GM23338 (cell line): Measurements from ENCODE around the gene THEM5. TPM values are rescaled to one million over a fixed set of nuclear protein-coding genes. Genes with fewer than 3 reads are reported as not detected.

Source experiments
- ATAC-seq: fragments of 200-7000 bp; cut with Tn5 transposase; 3 replicates; pipeline ENCODE4 v1.9.1; 2020
- DNase-seq: peaks from one replicate; pipeline ENCODE4 v3.0.0-alpha.2; 2015; ENCODE audit warnings: low spot score
- H2AFZ ChIP-seq: fragments of 200-600 bp; sonication (generic); 2 replicates; pipeline ENCODE4 v1.8.0; 2016; ENCODE audit warnings: antibody characterized with exemption, mild to moderate bottlenecking, moderate library complexity
- H3F3A ChIP-seq: fragments of 200-600 bp; sonication (generic); replicated peaks from 2 replicates; pipeline ENCODE4 v1.8.0; 2017; ENCODE audit warnings: antibody characterized with exemption, mixed run types, low read depth
- H3K27ac ChIP-seq: fragments of 200-600 bp; sonication (generic); 2 replicates; pipeline ENCODE4 v1.6.1; 2016; ENCODE audit warnings: low read depth
- H3K27me3 ChIP-seq: fragments of 200-600 bp; sonication (generic); 2 replicates; pipeline ENCODE4 v1.8.0; 2016; ENCODE audit warnings: mild to moderate bottlenecking, mixed run types, moderate library complexity; ENCODE audit not compliant: insufficient read depth
- H3K36me3 ChIP-seq: fragments of 200-600 bp; sonication (generic); 2 replicates; pipeline ENCODE4 v1.8.0; 2016; ENCODE audit warnings: mild to moderate bottlenecking; ENCODE audit not compliant: insufficient read depth
- H3K4me1 ChIP-seq: fragments of 200-600 bp; sonication (generic); 2 replicates; pipeline ENCODE4 v1.8.0; 2016; ENCODE audit warnings: mild to moderate bottlenecking, moderate library complexity; ENCODE audit not compliant: insufficient read depth
- H3K4me2 ChIP-seq: fragments of 200-600 bp; sonication (generic); 2 replicates; pipeline ENCODE4 v1.7.1; 2017; ENCODE audit warnings: mixed run types
- H3K4me3 ChIP-seq: fragments of 200-600 bp; sonication (generic); 2 replicates; pipeline ENCODE4 v1.6.1; 2016; ENCODE audit warnings: mixed run types
- H3K79me2 ChIP-seq: fragments of 200-600 bp; sonication (generic); replicated peaks from 2 replicates; pipeline ENCODE4 v1.8.0; 2017; ENCODE audit warnings: mild to moderate bottlenecking; ENCODE audit not compliant: insufficient read depth
- H3K9me2 ChIP-seq: fragments of 200-600 bp; sonication (generic); 2 replicates; pipeline ENCODE4 v1.8.0; 2017; ENCODE audit not compliant: insufficient read depth
- H4K20me1 ChIP-seq: fragments of 200-600 bp; sonication (generic); replicated peaks from 2 replicates; pipeline ENCODE4 v1.8.0; 2017; ENCODE audit warnings: mild to moderate bottlenecking; ENCODE audit not compliant: insufficient read depth
- H3K27ac Mint-ChIP-seq: 2 replicates; pipeline ENCODE4 v1.8.0; 2020; ENCODE audit warnings: inconsistent platforms, mild to moderate bottlenecking, moderate library complexity, mixed read lengths
- H3K27me3 Mint-ChIP-seq: 3 replicates; pipeline ENCODE4 v1.8.0; 2022; ENCODE audit warnings: low read depth, mild to moderate bottlenecking, moderate library complexity, mixed read lengths, inconsistent platforms; ENCODE audit not compliant: insufficient read depth, poor library complexity
- H3K36me3 Mint-ChIP-seq: 3 replicates; pipeline ENCODE4 v1.8.0; 2021; ENCODE audit warnings: low read depth, mild to moderate bottlenecking, inconsistent platforms, moderate library complexity, mixed read lengths
- H3K4me1 Mint-ChIP-seq: 3 replicates; pipeline ENCODE4 v1.8.0; 2020; ENCODE audit warnings: mild to moderate bottlenecking, inconsistent platforms, mixed read lengths
- H3K4me3 Mint-ChIP-seq: 3 replicates; pipeline ENCODE4 v1.8.0; 2021; ENCODE audit warnings: moderate library complexity, mild to moderate bottlenecking, inconsistent platforms, mixed read lengths
- H3K9me3 Mint-ChIP-seq: 3 replicates; pipeline ENCODE4 v1.8.0; 2020; ENCODE audit warnings: moderate library complexity, mild to moderate bottlenecking, inconsistent platforms, mixed read lengths
- CREB1 ChIP-seq: fragments of 250-450 bp; sonication (Bioruptor Pico); IDR thresholded peaks from 2 replicates; pipeline ENCODE4 v1.5.0; 2020; ENCODE audit warnings: low read depth, mild to moderate bottlenecking, moderate library complexity
- EZH2phosphoT487 ChIP-seq: fragments of 200-600 bp; sonication (generic); IDR thresholded peaks from one replicate; pipeline ENCODE4 v1.8.1; 2018; ENCODE audit warnings: antibody characterized with exemption; ENCODE audit not compliant: unreplicated experiment
- NANOG ChIP-seq: IDR thresholded peaks from 2 replicates; pipeline ENCODE4 v1.6.1; 2016; ENCODE audit warnings: antibody characterized with exemption, borderline replicate concordance
- REST ChIP-seq: IDR thresholded peaks from one replicate; pipeline ENCODE4 v1.6.1; 2018; ENCODE audit warnings: antibody characterized with exemption; ENCODE audit not compliant: unreplicated experiment
- STAT1 ChIP-seq: IDR thresholded peaks from one replicate; pipeline ENCODE4 v1.6.1; 2016; ENCODE audit warnings: antibody characterized with exemption; ENCODE audit not compliant: unreplicated experiment
- ZNF114 ChIP-seq: fragments of 250-450 bp; sonication (Bioruptor Pico); IDR thresholded peaks from 2 replicates; pipeline ENCODE4 v1.5.0; 2020; ENCODE audit warnings: mild to moderate bottlenecking, moderate library complexity
- ZNF331 ChIP-seq: fragments of 250-450 bp; sonication (Bioruptor Pico); IDR thresholded peaks from 2 replicates; pipeline ENCODE4 v1.5.0; 2020; ENCODE audit warnings: low read depth, mild to moderate bottlenecking, moderate library complexity
- polyA plus RNA-seq: library from polyadenylated mRNA; unstranded; fragments of >200 nt; fragmentation: Nextera tagmentation; extraction: Ambion mirVana; gene quantifications from 2 replicates; pipeline ENCODE4 v1.2.1, GENCODE V29; 2016
- total RNA-seq: library from RNA; depleted of rRNA; stranded (reverse); fragments of >200 nt; shearing (Covaris generic); gene quantifications from 2 replicates; pipeline ENCODE4 v1.2.3, GENCODE V29; 2014
- TF ChIP-seq, protein P1 (sequence below), 2 experiments: fragments of 200-600 bp in 1 of 2; sonication (generic) in 1 of 2; conservative IDR thresholded peaks; 2 replicates each; pipeline versions ENCODE4 v1.5.1 to v1.6.1; 2016 to 2017; ENCODE audit warnings: antibody characterized with exemption in 2 of 2, low read depth in 2 of 2, mild to moderate bottlenecking in 2 of 2, moderate library complexity in 1 of 2
- TF ChIP-seq, protein P2 (sequence below): fragments of 250-450 bp; sonication (Bioruptor Pico); IDR thresholded peaks from 2 replicates; pipeline ENCODE4 v1.5.0; 2020; ENCODE audit warnings: mild to moderate bottlenecking, moderate library complexity

Gene THEM5
- total and polyA plus RNA-seq, 2 experiments from 2014 or later, result not detected

- peaks cover 44% of the 10 kb centered on the region for H3K79me2 ChIP-seq
- H3K27ac ChIP-seq, result no peak overlapping the region
- H3K4me1 ChIP-seq, result no peaks in the 10 kb centered on the region
- Mint-ChIP-seq H3K36me3 (peaks cover 47% of the 10 kb centered on the region), H3K27ac (no peak overlapping the region), H3K4me1 (no peaks in the 10 kb centered on the region), H3K27me3 (no peaks in the 10 kb centered on the region), H3K4me3 (no peak overlapping the region), H3K9me3 (peaks cover 44% of the 10 kb centered on the region)
- no peak for TF ChIP-seq REST
- TF ChIP-seq ZNF114 (CRISPR knock-in tag), result no peak
- TF ChIP-seq ZNF331 (CRISPR knock-in tag), result no peak
- no peak for TF ChIP-seq NANOG
- TF ChIP-seq CREB1 (CRISPR knock-in tag), result no peak
- TF ChIP-seq, protein P1, sequence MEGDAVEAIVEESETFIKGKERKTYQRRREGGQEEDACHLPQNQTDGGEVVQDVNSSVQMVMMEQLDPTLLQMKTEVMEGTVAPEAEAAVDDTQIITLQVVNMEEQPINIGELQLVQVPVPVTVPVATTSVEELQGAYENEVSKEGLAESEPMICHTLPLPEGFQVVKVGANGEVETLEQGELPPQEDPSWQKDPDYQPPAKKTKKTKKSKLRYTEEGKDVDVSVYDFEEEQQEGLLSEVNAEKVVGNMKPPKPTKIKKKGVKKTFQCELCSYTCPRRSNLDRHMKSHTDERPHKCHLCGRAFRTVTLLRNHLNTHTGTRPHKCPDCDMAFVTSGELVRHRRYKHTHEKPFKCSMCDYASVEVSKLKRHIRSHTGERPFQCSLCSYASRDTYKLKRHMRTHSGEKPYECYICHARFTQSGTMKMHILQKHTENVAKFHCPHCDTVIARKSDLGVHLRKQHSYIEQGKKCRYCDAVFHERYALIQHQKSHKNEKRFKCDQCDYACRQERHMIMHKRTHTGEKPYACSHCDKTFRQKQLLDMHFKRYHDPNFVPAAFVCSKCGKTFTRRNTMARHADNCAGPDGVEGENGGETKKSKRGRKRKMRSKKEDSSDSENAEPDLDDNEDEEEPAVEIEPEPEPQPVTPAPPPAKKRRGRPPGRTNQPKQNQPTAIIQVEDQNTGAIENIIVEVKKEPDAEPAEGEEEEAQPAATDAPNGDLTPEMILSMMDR (conservative IDR thresholded peaks at IDR 0.05; ENCODE audit: low read depth in 2 of 2), result no peak
- peaks cover 19% of the 10 kb centered on the region for H3K36me3 ChIP-seq
- H3K27me3 ChIP-seq, result no peaks in the 10 kb centered on the region
- H3K4me3 ChIP-seq, result no peak overlapping the region
- H3K4me2 ChIP-seq, result no peak overlapping the region
- ATAC-seq (no peak), DNase-seq (no peak)
- H4K20me1 ChIP-seq, result no peaks in the 10 kb centered on the region; the same call in 1 of the 2 replicates
- no peaks in the 10 kb centered on the region for H3F3A ChIP-seq
- H2AFZ ChIP-seq, result no peak overlapping the region
- H3K9me2 ChIP-seq, result no peaks in the 10 kb centered on the region
These were observed 44.5 kb upstream of the THEM5 start for GRCh38 chr1:151897991-151898431.

DNA sequence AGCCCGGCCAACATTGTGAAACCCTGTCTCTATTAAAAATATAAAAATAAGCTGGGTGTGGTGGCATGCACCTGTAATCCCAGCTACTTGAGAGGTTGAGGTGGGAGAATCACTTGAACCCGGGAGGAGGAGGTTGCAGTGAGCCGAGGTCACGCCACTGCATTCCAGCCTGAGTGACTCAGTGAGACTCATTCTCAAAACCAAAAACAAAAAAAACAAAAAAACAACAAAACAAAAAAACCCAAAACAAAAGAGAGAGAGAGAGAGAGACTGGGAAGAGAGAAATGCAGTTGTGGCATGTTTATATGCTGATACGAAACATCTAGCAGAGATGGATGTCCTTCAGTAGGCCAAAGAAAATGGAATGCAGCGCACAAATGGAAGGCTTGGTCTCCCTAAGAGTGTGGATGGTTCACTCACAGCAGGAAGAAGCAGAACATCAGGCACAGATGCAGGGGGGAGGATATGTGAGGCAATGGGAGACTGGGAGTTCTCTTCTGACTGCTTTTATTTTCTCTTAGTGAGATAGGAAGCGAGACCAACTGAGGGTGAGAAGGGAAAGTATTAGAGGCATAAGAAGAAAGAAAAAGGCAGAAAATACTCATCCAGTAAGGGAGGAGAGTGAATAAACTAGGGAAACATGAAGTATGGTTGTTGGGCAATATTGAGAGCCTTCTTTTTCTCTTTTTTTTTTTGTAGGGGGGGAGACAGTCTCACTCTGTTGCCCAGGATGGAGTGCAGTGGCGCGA, 39.8 kb upstream of the THEM5 start:
- peaks cover 6% of the 10 kb centered on the region for H3K36me3 Mint-ChIP-seq
- no peak overlapping the region for H3K27ac Mint-ChIP-seq
- Histone ChIP-seq H3K4me2 (no peak overlapping the region), H3K4me1 (no peaks in the 10 kb centered on the region), H3K79me2 (no peaks in the 10 kb centered on the region), H3K36me3 (0 out of 2 replicates have a peak, but pooled peaks cover 4% of the 10 kb centered on the region), H3K27ac (no peak overlapping the region), H3K4me3 (no peak overlapping the region), H2AFZ (no peak overlapping the region), H3F3A (no peaks in the 10 kb centered on the region), H4K20me1 (no peaks in the 10 kb centered on the region), H3K9me2 (no peaks in the 10 kb centered on the region), H3K27me3 (no peaks in the 10 kb centered on the region)
- H3K9me3 Mint-ChIP-seq, result 0 out of 3 replicates have a peak, but pooled peaks cover under 1% of the 10 kb centered on the region
- no peaks in the 10 kb centered on the region for H3K4me1 Mint-ChIP-seq
- H3K4me3 Mint-ChIP-seq, result no peak overlapping the region
- H3K27me3 Mint-ChIP-seq, result no peaks in the 10 kb centered on the region
- DNase-seq, result no peak
- ATAC-seq, result no peak
- TF ChIP-seq NANOG (no peak), EZH2phosphoT487 (no peak), ZNF331 (CRISPR knock-in tag) (no peak), STAT1 (no peak), ZNF114 (CRISPR knock-in tag) (no peak)
- TF ChIP-seq, protein P2, sequence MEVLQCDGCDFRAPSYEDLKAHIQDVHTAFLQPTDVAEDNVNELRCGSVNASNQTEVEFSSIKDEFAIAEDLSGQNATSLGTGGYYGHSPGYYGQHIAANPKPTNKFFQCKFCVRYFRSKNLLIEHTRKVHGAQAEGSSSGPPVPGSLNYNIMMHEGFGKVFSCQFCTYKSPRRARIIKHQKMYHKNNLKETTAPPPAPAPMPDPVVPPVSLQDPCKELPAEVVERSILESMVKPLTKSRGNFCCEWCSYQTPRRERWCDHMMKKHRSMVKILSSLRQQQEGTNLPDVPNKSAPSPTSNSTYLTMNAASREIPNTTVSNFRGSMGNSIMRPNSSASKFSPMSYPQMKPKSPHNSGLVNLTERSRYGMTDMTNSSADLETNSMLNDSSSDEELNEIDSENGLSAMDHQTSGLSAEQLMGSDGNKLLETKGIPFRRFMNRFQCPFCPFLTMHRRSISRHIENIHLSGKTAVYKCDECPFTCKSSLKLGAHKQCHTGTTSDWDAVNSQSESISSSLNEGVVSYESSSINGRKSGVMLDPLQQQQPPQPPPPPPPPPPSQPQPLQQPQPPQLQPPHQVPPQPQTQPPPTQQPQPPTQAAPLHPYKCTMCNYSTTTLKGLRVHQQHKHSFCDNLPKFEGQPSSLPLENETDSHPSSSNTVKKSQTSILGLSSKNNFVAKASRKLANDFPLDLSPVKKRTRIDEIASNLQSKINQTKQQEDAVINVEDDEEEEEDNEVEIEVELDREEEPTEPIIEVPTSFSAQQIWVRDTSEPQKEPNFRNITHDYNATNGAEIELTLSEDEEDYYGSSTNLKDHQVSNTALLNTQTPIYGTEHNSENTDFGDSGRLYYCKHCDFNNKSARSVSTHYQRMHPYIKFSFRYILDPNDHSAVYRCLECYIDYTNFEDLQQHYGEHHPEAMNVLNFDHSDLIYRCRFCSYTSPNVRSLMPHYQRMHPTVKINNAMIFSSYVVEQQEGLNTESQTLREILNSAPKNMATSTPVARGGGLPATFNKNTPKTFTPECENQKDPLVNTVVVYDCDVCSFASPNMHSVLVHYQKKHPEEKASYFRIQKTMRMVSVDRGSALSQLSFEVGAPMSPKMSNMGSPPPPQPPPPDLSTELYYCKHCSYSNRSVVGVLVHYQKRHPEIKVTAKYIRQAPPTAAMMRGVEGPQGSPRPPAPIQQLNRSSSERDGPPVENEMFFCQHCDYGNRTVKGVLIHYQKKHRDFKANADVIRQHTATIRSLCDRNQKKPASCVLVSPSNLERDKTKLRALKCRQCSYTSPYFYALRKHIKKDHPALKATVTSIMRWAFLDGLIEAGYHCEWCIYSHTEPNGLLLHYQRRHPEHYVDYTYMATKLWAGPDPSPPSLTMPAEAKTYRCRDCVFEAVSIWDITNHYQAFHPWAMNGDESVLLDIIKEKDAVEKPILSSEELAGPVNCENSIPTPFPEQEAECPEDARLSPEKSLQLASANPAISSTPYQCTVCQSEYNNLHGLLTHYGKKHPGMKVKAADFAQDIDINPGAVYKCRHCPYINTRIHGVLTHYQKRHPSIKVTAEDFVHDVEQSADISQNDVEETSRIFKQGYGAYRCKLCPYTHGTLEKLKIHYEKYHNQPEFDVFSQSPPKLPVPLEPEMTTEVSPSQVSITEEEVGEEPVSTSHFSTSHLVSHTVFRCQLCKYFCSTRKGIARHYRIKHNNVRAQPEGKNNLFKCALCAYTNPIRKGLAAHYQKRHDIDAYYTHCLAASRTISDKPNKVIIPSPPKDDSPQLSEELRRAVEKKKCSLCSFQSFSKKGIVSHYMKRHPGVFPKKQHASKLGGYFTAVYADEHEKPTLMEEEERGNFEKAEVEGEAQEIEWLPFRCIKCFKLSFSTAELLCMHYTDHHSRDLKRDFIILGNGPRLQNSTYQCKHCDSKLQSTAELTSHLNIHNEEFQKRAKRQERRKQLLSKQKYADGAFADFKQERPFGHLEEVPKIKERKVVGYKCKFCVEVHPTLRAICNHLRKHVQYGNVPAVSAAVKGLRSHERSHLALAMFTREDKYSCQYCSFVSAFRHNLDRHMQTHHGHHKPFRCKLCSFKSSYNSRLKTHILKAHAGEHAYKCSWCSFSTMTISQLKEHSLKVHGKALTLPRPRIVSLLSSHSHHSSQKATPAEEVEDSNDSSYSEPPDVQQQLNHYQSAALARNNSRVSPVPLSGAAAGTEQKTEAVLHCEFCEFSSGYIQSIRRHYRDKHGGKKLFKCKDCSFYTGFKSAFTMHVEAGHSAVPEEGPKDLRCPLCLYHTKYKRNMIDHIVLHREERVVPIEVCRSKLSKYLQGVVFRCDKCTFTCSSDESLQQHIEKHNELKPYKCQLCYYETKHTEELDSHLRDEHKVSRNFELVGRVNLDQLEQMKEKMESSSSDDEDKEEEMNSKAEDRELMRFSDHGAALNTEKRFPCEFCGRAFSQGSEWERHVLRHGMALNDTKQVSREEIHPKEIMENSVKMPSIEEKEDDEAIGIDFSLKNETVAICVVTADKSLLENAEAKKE (CRISPR knock-in tag), result no peak
